B cell (primary cell): ENCODE data around the gene DEXI. TPM values are rescaled to one million over a fixed set of nuclear protein-coding genes. Genes with fewer than 3 reads are reported as not detected.
A peak's percentile ranks its signal among the peaks of the same experiment; 100 is the strongest.

Experiments
- ATAC-seq: fragments of 200-7000 bp; cut with Tn5 transposase; one replicate; pipeline ENCODE4 v1.10.0; 2021; ENCODE audit warnings: low read depth, mild to moderate bottlenecking, moderate number of reproducible peaks, moderate library complexity
- CTCF ChIA-PET: fragments of 350-600 bp; sonication (Branson Sonifier 250); formaldehyde crosslinking; loops from one replicate; lab custom pipeline; 2021; ENCODE audit warnings: antibody characterized with exemption, inconsistent platforms; lab: Charles Lee
- POLR2A ChIA-PET: fragments of 350-600 bp; sonication (Branson Sonifier 250); formaldehyde crosslinking; loops from one replicate; lab custom pipeline; 2021; ENCODE audit warnings: antibody characterized with exemption; lab: Charles Lee
- DNase-seq: peaks from one replicate; pipeline ENCODE4 v3.0.0; 2013
- H2AFZ ChIP-seq: 2 replicates; pipeline ENCODE4 v1.6.1; 2012; ENCODE audit warnings: mild to moderate bottlenecking, low read depth, low read length; ENCODE audit not compliant: insufficient read depth, poor library complexity, severe bottlenecking
- H3K27ac ChIP-seq, 2 donors: 1 replicate in 1 of 2; 2 replicates in 1 of 2; pipeline ENCODE4 v1.5.1; 2012 to 2013; ENCODE audit warnings: low read length in 2 of 2, mild to moderate bottlenecking in 2 of 2, moderate library complexity in 1 of 2
- H3K27me3 ChIP-seq, 4 experiments: fragments of 200-600 bp in 1 of 4; sonication (generic) in 1 of 4; replicated peaks in 1 of 4; 1 replicate in 2 of 4; 2 replicates in 2 of 4; pipeline versions ENCODE4 v1.6.1 to v1.7.0; 2013 to 2016; ENCODE audit warnings: low read length in 3 of 4, mild to moderate bottlenecking in 2 of 4, mixed read lengths in 1 of 4, moderate library complexity in 1 of 4; ENCODE audit not compliant: insufficient read depth in 4 of 4, control insufficient read depth in 3 of 4; ENCODE audit errors: control extremely low read depth in 1 of 4
- H3K36me3 ChIP-seq, 2 experiments: replicated peaks in 1 of 2; 1 replicate in 1 of 2; 2 replicates in 1 of 2; pipeline versions ENCODE4 v1.6.1 to v1.7.1; 2013; ENCODE audit warnings: low read length in 1 of 2; ENCODE audit not compliant: insufficient read depth in 2 of 2, control insufficient read depth in 1 of 2; ENCODE audit errors: control extremely low read depth in 1 of 2, extremely low read depth in 1 of 2
- H3K4me1 ChIP-seq, 2 donors: fragments of 200-600 bp in 1 of 2; sonication (generic) in 1 of 2; 1 replicate in 1 of 2; 2 replicates in 1 of 2; pipeline versions ENCODE4 v1.5.1 to v1.6.1; 2013 to 2017; ENCODE audit warnings: low read length in 2 of 2; ENCODE audit not compliant: control insufficient read depth in 2 of 2, insufficient read depth in 2 of 2
- H3K4me2 ChIP-seq: replicated peaks from 2 replicates; pipeline ENCODE3; 2012; ENCODE audit warnings: mild to moderate bottlenecking, low read depth, low read length; ENCODE audit not compliant: poor library complexity, severe bottlenecking
- H3K4me3 ChIP-seq, 5 experiments: fragments of 200-600 bp in 1 of 5; sonication (generic) in 1 of 5; 1 replicate in 3 of 5; 2 replicates in 2 of 5; pipeline versions ENCODE4 v1.5.1 to v1.7.0; 2011 to 2016; ENCODE audit warnings: low read length in 4 of 5, mild to moderate bottlenecking in 4 of 5, low read depth in 2 of 5, control low read depth in 1 of 5, moderate library complexity in 1 of 5; ENCODE audit not compliant: insufficient read depth in 1 of 5; ENCODE audit errors: control extremely low read depth in 1 of 5, extremely low read depth in 1 of 5
- H3K79me2 ChIP-seq: fragments of 200-600 bp; sonication (generic); one replicate; pipeline ENCODE4 v1.6.0; 2016; ENCODE audit warnings: low read length; ENCODE audit not compliant: control insufficient read depth, insufficient read depth
- H3K9ac ChIP-seq: fragments of 200-600 bp; sonication (generic); 2 replicates; pipeline ENCODE4 v1.6.1; 2017; ENCODE audit warnings: mild to moderate bottlenecking, low read length, moderate library complexity
- H3K9me3 ChIP-seq, 3 donors: one replicate each; pipeline versions ENCODE4 v1.6.1 to v1.7.1; 2013; ENCODE audit warnings: low read length in 2 of 3; ENCODE audit not compliant: control insufficient read depth in 2 of 3, insufficient read depth in 1 of 3; ENCODE audit errors: control extremely low read depth in 1 of 3
- H4K20me1 ChIP-seq: 2 replicates; pipeline ENCODE4 v1.6.0; 2012; ENCODE audit warnings: mild to moderate bottlenecking, low read length; ENCODE audit not compliant: insufficient read depth, control insufficient read depth, poor library complexity, severe bottlenecking
- H3K27ac Mint-ChIP-seq: one replicate; pipeline ENCODE4 v1.8.0; 2021; ENCODE audit warnings: mixed read lengths
- H3K27me3 Mint-ChIP-seq: one replicate; pipeline ENCODE4 v1.8.0; 2021; ENCODE audit warnings: mixed read lengths
- H3K4me1 Mint-ChIP-seq: one replicate; pipeline ENCODE4 v1.8.0; 2021; ENCODE audit warnings: mixed read lengths
- H3K4me3 Mint-ChIP-seq: one replicate; pipeline ENCODE4 v1.8.0; 2021; ENCODE audit warnings: mixed read lengths
- H3K9me3 Mint-ChIP-seq: one replicate; pipeline ENCODE4 v1.8.0; 2022; ENCODE audit warnings: mixed read lengths; ENCODE audit not compliant: insufficient read depth
- EZH2 ChIP-seq: IDR thresholded peaks from 2 replicates; pipeline ENCODE4 v1.6.1; 2012; ENCODE audit warnings: borderline replicate concordance, low read depth, mild to moderate bottlenecking, moderate library complexity, low read length; ENCODE audit not compliant: insufficient read depth, poor library complexity, severe bottlenecking
- WGBS: methylation state at CpG from one replicate; pipeline ENCODE4 v1.1.5; 2013; ENCODE audit warnings: missing lambda C conversion rate; ENCODE audit not compliant: insufficient coverage; 5-methylcytosine and 5-hydroxymethylcytosine counted together
- intact Hi-C: fragments of 100-400 bp; cut with micrococcal nuclease; formaldehyde crosslinking; loops from one replicate; pipeline ENCODE4 v1.10.0; 2022
- polyA plus RNA-seq: library from polyadenylated mRNA; depleted of rRNA; stranded (reverse); fragments of >200 nt; gene quantifications from 2 replicates; pipeline ENCODE4 v1.2.3, GENCODE V29; 2012
- total RNA-seq, 2 donors: library from RNA; stranded (reverse); fragments of 120-200 nt in 1 of 2; gene quantifications; 1 replicate in 1 of 2; 2 replicates in 1 of 2; pipeline versions ENCODE4 v1.2.3 to v1.2.4, GENCODE V29; 2013 to 2022
- TF ChIP-seq, protein P1 (sequence below): fragments of 200-600 bp; IDR thresholded peaks from one replicate; pipeline ENCODE4 v1.8.0; 2022; ENCODE audit warnings: antibody characterized with exemption, mild to moderate bottlenecking

The DEXI gene
- total and polyA plus RNA-seq, 2 donors (not counting 1 experiment from before 2014, with no cell fraction given), result 9.1 to 17.7 TPM

DNA sequence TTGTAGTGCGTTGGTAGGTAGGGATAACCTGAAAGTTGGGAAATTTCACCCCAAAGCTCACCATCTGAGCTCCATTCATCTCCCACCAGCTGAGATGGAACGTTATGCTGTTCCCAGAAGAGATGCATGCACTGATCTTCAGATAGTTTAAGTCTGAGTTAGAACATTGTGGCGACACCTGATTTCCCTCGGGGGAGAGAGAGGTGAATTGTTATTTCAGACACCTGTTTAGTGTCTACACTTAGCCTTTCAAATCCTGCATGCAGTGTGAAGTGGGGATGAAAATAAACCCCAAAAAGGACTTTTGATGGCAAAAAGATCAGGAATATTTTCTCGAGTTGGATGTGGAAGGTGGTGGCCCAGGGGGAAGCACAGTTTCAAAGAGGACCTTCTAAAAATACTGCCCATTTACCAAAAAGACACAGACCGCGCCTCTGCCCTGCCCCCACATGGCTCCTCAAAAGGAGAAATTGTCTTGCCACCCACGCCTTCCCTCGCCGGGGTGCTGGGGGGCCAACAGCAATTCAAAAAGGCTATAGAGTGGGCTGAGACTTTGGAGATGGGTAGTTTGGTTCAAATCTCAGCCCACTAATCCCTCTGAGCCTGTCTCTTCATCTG is 53.8 kb downstream of the DEXI start:
- H3K27me3 Mint-ChIP-seq, result no peaks in the 10 kb centered on the region
- peaks cover 96% of the 10 kb centered on the region for H3K4me1 Mint-ChIP-seq
- no CpG with 5 or more reads among the region's 10 CpGs for WGBS
- H2AFZ ChIP-seq, result no peak overlapping the region
- peak overlapping the region; percentile 87 for H3K27ac Mint-ChIP-seq
- peaks cover 2% of the 10 kb centered on the region for H3K9me3 Mint-ChIP-seq
- H3K27me3 ChIP-seq, result no peaks in the 10 kb centered on the region
- TF ChIP-seq, protein P1, sequence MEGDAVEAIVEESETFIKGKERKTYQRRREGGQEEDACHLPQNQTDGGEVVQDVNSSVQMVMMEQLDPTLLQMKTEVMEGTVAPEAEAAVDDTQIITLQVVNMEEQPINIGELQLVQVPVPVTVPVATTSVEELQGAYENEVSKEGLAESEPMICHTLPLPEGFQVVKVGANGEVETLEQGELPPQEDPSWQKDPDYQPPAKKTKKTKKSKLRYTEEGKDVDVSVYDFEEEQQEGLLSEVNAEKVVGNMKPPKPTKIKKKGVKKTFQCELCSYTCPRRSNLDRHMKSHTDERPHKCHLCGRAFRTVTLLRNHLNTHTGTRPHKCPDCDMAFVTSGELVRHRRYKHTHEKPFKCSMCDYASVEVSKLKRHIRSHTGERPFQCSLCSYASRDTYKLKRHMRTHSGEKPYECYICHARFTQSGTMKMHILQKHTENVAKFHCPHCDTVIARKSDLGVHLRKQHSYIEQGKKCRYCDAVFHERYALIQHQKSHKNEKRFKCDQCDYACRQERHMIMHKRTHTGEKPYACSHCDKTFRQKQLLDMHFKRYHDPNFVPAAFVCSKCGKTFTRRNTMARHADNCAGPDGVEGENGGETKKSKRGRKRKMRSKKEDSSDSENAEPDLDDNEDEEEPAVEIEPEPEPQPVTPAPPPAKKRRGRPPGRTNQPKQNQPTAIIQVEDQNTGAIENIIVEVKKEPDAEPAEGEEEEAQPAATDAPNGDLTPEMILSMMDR, result no peak
- no peak for TF ChIP-seq EZH2
- H3K4me1 ChIP-seq, result peaks cover 98 to 100% of the 10 kb centered on the region in 2 donors
- H4K20me1 ChIP-seq, result peaks cover 67% of the 10 kb centered on the region
- H3K79me2 ChIP-seq, result peaks cover 98% of the 10 kb centered on the region
- peaks cover 14 to 70% of the 10 kb centered on the region in 2 experiments for H3K36me3 ChIP-seq
- peak overlapping the region; percentile 81 for H3K4me3 Mint-ChIP-seq
- ATAC-seq (peak; percentile 15), DNase-seq (peak; percentile 69)
- intact Hi-C loops, result loop anchor here (1.0 kb wide), 1 partner anchor 9 kb away; no protein-coding TSS in a partner anchor
- H3K9ac ChIP-seq, result peak overlapping the region; percentile 69
- CTCF ChIA-PET, result interaction anchor here (1.1 to 8.2 kb wide), 8 partner anchors 9 to 374 kb away, joined by 4 to 141 read pairs (median 13); partner anchors contain the start of gene CIITA
- H3K4me3 ChIP-seq, result peak overlapping the region; percentile 41 to 76 (median 47)
- peak overlapping the region; percentile 83 for H3K4me2 ChIP-seq
- H3K9me3 ChIP-seq, result peaks cover 0 to 7% (median 0%) of the 10 kb centered on the region in 3 donors
- H3K27ac ChIP-seq, result peak overlapping the region; percentile 74 to 85
- POLR2A ChIA-PET, result interaction anchor here (1.3 to 8.0 kb wide), 6 partner anchors 9 to 145 kb away, joined by 3 to 122 read pairs (median 19); partner anchors contain the start of genes CIITA and NUBP1

DNA sequence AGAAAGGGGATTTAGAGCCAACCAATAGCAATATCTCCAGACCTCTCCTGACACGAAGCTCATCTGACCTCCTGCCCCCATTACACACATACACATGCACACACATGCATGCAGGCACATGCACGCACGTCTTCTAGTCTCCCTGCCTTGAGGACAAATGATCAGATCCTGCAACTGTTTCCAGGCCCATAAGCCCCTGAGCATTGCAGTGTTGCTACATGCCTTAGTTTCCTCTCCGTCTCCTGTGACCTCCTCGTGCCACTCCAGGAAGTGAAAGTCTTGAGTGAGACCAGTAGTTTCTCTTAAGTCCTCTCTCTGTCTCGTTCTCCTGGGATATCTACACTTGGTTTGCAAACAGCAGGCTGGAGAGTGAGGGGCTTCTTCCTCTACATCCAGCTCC is 57.0 kb downstream of the DEXI start:
- intact Hi-C loops, result no loop called here
- Histone ChIP-seq H3K36me3 (peaks cover 8 to 88% of the 10 kb centered on the region in 2 experiments), H3K27ac (peak overlapping the region; percentile 61 to 74), H3K4me3 (peak overlapping the region in 3 of 5 experiments; percentile 15 to 76 (median 19)), H3K9ac (peak overlapping the region; percentile 19), H3K27me3 (no peaks in the 10 kb centered on the region), H3K4me2 (peak overlapping the region; percentile 83), H3K9me3 (no peaks in the 10 kb centered on the region), H3K4me1 (peaks cover 97 to 99% of the 10 kb centered on the region in 2 donors), H2AFZ (no peak overlapping the region), H3K79me2 (peaks cover 99% of the 10 kb centered on the region), H4K20me1 (peaks cover 83% of the 10 kb centered on the region)
- CTCF ChIA-PET, result interaction anchor here (0.9 to 2.5 kb wide), 2 partner anchors 34 to 370 kb away, joined by 3 to 12 read pairs; no protein-coding TSS in a partner anchor
- Mint-ChIP-seq H3K9me3 (no peaks in the 10 kb centered on the region), H3K27me3 (no peaks in the 10 kb centered on the region), H3K4me1 (peaks cover 96% of the 10 kb centered on the region), H3K4me3 (peak overlapping the region; percentile 81), H3K27ac (peak overlapping the region; percentile 87)
- DNase-seq (peak; percentile 50), ATAC-seq (no peak)
- WGBS, result 23% methylated on average over 3 of the region's 6 CpGs
- TF ChIP-seq, protein P1, result no peak
- no peak for TF ChIP-seq EZH2
- POLR2A ChIA-PET, result interaction anchor here (0.6 to 1.5 kb wide), 2 partner anchors 137 to 141 kb away, joined by 3 to 10 read pairs; no protein-coding TSS in a partner anchor
